Ascending aorta (tissue), 2 donors: Measurements from ENCODE around the gene CELSR1. TPM values are rescaled to one million over a fixed set of nuclear protein-coding genes. Genes with fewer than 3 reads are reported as not detected.

Experiments
- DNase-seq, 2 donors: peaks; one replicate each; pipeline ENCODE4 v3.0.0-alpha.2; 2019; ENCODE audit warnings: low spot score in 2 of 2
- H3K27ac ChIP-seq, 2 donors: fragments of 200-600 bp; sonication (generic); one replicate each; pipeline ENCODE4 v1.5.1; 2016 to 2017; ENCODE audit warnings: mild to moderate bottlenecking in 1 of 2
- H3K27me3 ChIP-seq: fragments of 200-600 bp; sonication (generic); one replicate; pipeline ENCODE4 v1.5.1; 2017
- H3K36me3 ChIP-seq, 2 donors: fragments of 200-600 bp; sonication (generic); one replicate each; pipeline ENCODE4 v1.5.1; 2016
- H3K4me1 ChIP-seq, 2 donors: fragments of 200-600 bp; sonication (generic); one replicate each; pipeline ENCODE4 v1.5.1; 2016 to 2017; ENCODE audit warnings: mild to moderate bottlenecking in 1 of 2
- H3K4me3 ChIP-seq, 2 donors: fragments of 200-600 bp; sonication (generic); one replicate each; pipeline ENCODE4 v1.5.1; 2016 to 2017; ENCODE audit warnings: mild to moderate bottlenecking in 1 of 2
- H3K9me3 ChIP-seq, 2 donors: fragments of 200-600 bp; sonication (generic); one replicate each; pipeline ENCODE4 v1.5.1; 2016
- CTCF ChIP-seq, 3 experiments: fragments of 200-600 bp in 2 of 3; fragments of 450-650 bp in 1 of 3; sonication (generic) in 2 of 3; IDR thresholded peaks; one replicate each; pipeline ENCODE4 v1.5.1; 2016 to 2019; ENCODE audit warnings: antibody characterized with exemption in 3 of 3, mild to moderate bottlenecking in 1 of 3, moderate library complexity in 1 of 3
- intact Hi-C: fragments of 100-400 bp; cut with DNase I; formaldehyde crosslinking; loops from one replicate; pipeline ENCODE4 v1.15.1; 2023
- total RNA-seq: library from RNA; depleted of rRNA; stranded (reverse); fragments of >200 nt; gene quantifications from one replicate; pipeline ENCODE4 v1.1.0, GENCODE V29; 2016

Gene CELSR1
- total RNA-seq, 1 donor from 2014 or later, result 10.5 TPM

GRCh38 chr22:46355369-46355995, 181.9 kb downstream of the CELSR1 start:
- Histone ChIP-seq H3K27ac (no peak overlapping the region), H3K36me3 (peaks cover 56 to 65% of the 10 kb centered on the region in 2 donors), H3K9me3 (peaks cover 0 to 4% of the 10 kb centered on the region in 2 donors), H3K4me1 (no peaks in the 10 kb centered on the region), H3K4me3 (no peak overlapping the region), H3K27me3 (no peaks in the 10 kb centered on the region)
- intact Hi-C loops, result loop anchor here (1.0 kb wide), 1 partner anchor 187 kb away; no protein-coding TSS in a partner anchor
- TF ChIP-seq CTCF (IDR thresholded peaks at IDR 0.05), result peak; percentile 22 to 68 (median 46)
- no peak for DNase-seq

- Histone ChIP-seq H3K27ac (no peak overlapping the region), H3K4me1 (no peaks in the 10 kb centered on the region), H3K36me3 (peaks cover 61 to 70% of the 10 kb centered on the region in 2 donors), H3K27me3 (no peaks in the 10 kb centered on the region), H3K4me3 (no peak overlapping the region), H3K9me3 (peaks cover 0 to 4% of the 10 kb centered on the region in 2 donors)
- TF ChIP-seq CTCF (IDR thresholded peaks at IDR 0.05), result no peak
- DNase-seq, result no peak
- intact Hi-C loops, result loop anchor here (1.0 kb wide), 1 partner anchor 187 kb away; no protein-coding TSS in a partner anchor
Observed at GRCh38 chr22:46354993-46355305, 182.5 kb downstream of the CELSR1 start.

- TF ChIP-seq CTCF (IDR thresholded peaks at IDR 0.05), result no peak
- Histone ChIP-seq H3K4me1 (no peaks in the 10 kb centered on the region), H3K27me3 (no peaks in the 10 kb centered on the region), H3K9me3 (peaks cover 0 to 4% of the 10 kb centered on the region in 2 donors), H3K4me3 (no peak overlapping the region), H3K36me3 (peaks cover 67 to 75% of the 10 kb centered on the region in 2 donors), H3K27ac (no peak overlapping the region)
- DNase-seq, result no peak
- intact Hi-C loops, result no loop called here
Observed at GRCh38 chr22:46354176-46354992, 183.0 kb downstream of the CELSR1 start.

- no peaks in the 10 kb centered on the region for H3K27me3 ChIP-seq
- TF ChIP-seq CTCF (IDR thresholded peaks at IDR 0.05), result no peak
- H3K9me3 ChIP-seq, result no peaks in the 10 kb centered on the region
- H3K4me1 ChIP-seq, result no peaks in the 10 kb centered on the region
- intact Hi-C loops, result no loop called here
- H3K4me3 ChIP-seq, result no peak overlapping the region
- no peak overlapping the region for H3K27ac ChIP-seq
- H3K36me3 ChIP-seq, result peaks cover 73 to 81% of the 10 kb centered on the region in 2 donors
- DNase-seq, result no peak
Observed at GRCh38 chr22:46353483-46354105, 183.8 kb downstream of the CELSR1 start.

- no peaks in the 10 kb centered on the region for H3K27me3 ChIP-seq
- DNase-seq, result no peak
- H3K36me3 ChIP-seq, result peaks cover 80 to 88% of the 10 kb centered on the region in 2 donors
- no peaks in the 10 kb centered on the region for H3K9me3 ChIP-seq
- H3K4me3 ChIP-seq, result no peak overlapping the region
- intact Hi-C loops, result no loop called here
- no peak overlapping the region for H3K27ac ChIP-seq
- TF ChIP-seq CTCF (IDR thresholded peaks at IDR 0.05), result no peak
- no peaks in the 10 kb centered on the region for H3K4me1 ChIP-seq
Observed at GRCh38 chr22:46352691-46353386, 184.6 kb downstream of the CELSR1 start.
